Loucy (cell line): ENCODE data around the gene INTS14.

Experiments
- CTCF ChIP-seq: fragments of 200-600 bp; sonication (generic); conservative IDR thresholded peaks from 2 replicates; pipeline ENCODE4 v1.5.1; 2014; ENCODE audit warnings: mild to moderate bottlenecking, antibody characterized with exemption, low read length
- EZH2phosphoT487 ChIP-seq: fragments of 200-600 bp; IDR thresholded peaks from 2 replicates; pipeline ENCODE4 v1.6.1; 2018; ENCODE audit warnings: antibody characterized with exemption, mild to moderate bottlenecking, moderate library complexity, borderline replicate concordance

GRCh38 chr15:65638681-65639089 lies 27.8 kb upstream of the INTS14 start:
- TF ChIP-seq CTCF (peak; percentile 94), EZH2phosphoT487 (no peak)
